ENCODE measurements around the gene HSF5. TPM values are rescaled to one million over a fixed set of nuclear protein-coding genes. Genes with fewer than 3 reads are reported as not detected.

The HSF5 gene
- total RNA-seq, 2 experiments from 2014 or later = 3.6 to 4.1 TPM

DNA sequence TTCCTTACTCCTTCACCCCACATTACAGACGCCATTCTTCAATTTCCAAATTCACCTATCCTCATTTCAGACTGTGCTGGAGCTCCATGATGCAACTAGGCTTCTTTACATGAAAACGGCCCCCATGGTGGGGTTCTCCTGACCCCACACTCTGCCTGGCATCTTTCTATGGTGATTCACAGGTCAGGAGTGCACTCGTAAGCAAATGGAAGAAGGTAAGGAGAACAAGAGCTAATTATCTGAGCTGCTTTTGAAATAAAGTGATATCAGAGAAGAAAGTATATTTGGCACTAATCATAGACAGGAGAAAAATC, 108.7 kb downstream of the HSF5 start:
- Mint-ChIP-seq H3K4me3 (peak overlapping the region; percentile 3), H3K36me3 (ENCODE audit: low read depth) (no peaks in the 10 kb centered on the region), H3K27me3 (ENCODE audit: low read depth) (no peaks in the 10 kb centered on the region), H3K27ac (no peak overlapping the region), H3K4me1 (ENCODE audit: low read depth) (peaks cover 35% of the 10 kb centered on the region), H3K9me3 (no peaks in the 10 kb centered on the region)
- intact Hi-C loops (cut with micrococcal nuclease) = no loop called here
- CTCF ChIA-PET = interaction anchor here (1.0 to 3.4 kb wide), 4 partner anchors 28 to 76 kb away, joined by 4 to 13 read pairs (median 6); partner anchors contain the start of genes RNF43 and SUPT4H1
- no peak for DNase-seq

DNA sequence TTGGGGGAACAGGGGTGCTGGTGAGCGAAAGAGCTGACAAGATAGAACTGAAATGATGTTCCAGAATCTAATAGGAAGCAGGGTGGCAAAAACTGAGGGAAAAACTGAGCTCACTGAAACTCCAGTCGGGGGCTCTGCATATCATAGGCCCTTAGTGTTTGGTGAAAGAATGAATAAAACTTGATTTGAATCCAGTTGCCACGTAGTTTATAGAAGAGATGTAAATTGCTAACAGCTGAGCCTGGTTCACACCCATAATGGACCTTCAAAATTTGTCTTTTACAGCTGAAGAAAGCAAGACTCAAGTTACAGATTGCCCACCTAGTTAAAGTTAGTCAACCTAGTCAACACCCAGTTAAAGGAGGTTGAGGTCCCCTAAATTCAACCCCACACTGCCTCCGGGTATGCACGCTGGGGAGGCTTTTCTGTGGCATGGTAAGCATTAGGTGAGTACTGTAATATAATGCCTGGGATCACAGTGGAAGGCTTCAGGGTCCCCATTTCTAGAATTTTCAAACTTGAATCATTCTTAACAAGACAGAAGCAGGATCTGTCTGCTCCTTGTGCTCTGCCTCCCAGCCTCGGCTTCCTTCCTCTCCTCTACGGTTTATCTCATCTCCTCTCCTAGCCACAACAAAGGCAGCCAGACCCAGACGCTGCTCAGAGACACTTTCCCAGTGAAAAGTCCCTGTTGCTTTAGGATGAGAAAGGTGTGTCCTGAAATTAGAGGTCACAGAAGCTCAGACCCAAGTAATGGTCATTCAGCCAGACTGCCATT, 109.3 kb downstream of the HSF5 start:
- peaks cover 35% of the 10 kb centered on the region for H3K4me1 Mint-ChIP-seq (ENCODE audit: low read depth)
- DNase-seq = peak; percentile 17
- no peaks in the 10 kb centered on the region for H3K36me3 Mint-ChIP-seq (ENCODE audit: low read depth)
- no peaks in the 10 kb centered on the region for H3K9me3 Mint-ChIP-seq
- no peaks in the 10 kb centered on the region for H3K27me3 Mint-ChIP-seq (ENCODE audit: low read depth)
- CTCF ChIA-PET = interaction anchor here (1.0 to 3.4 kb wide), 6 partner anchors 9 to 75 kb away, joined by 3 to 13 read pairs (median 5); partner anchors contain the start of genes RNF43 and SUPT4H1
- intact Hi-C loops (cut with micrococcal nuclease) = no loop called here
- no peak overlapping the region for H3K27ac Mint-ChIP-seq
- H3K4me3 Mint-ChIP-seq = peak overlapping the region; percentile 3

DNA sequence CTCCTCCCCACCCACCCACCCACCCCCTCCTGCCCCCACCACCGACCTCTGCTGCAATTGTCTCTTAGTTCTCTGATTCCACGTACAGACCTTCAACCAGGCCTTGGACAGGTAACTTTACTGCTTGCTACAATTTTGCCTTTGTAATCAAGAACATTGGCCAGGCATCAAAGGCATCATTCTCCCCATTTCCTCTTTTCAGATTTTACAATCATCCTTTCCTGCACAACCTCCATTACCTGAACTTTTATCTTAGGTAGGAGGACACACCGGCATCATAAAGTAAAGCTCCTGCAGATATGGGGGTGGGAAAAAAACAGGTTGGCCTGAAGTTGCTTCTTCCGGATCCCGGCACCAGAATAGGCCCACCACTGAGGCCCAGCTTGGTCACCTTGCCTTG, 110.5 kb downstream of the HSF5 start:
- no peak overlapping the region for H3K4me3 Mint-ChIP-seq
- CTCF ChIA-PET = interaction anchor here (0.6 to 3.4 kb wide), 2 partner anchors 74 to 315 kb away, joined by 3 to 13 read pairs; no protein-coding TSS in a partner anchor
- H3K36me3 Mint-ChIP-seq (ENCODE audit: low read depth) = no peaks in the 10 kb centered on the region
- no peaks in the 10 kb centered on the region for H3K27me3 Mint-ChIP-seq (ENCODE audit: low read depth)
- peaks cover 33% of the 10 kb centered on the region for H3K4me1 Mint-ChIP-seq (ENCODE audit: low read depth)
- no peak for DNase-seq
- no peaks in the 10 kb centered on the region for H3K9me3 Mint-ChIP-seq
- no peak overlapping the region for H3K27ac Mint-ChIP-seq
- intact Hi-C loops (cut with micrococcal nuclease) = no loop called here

DNA sequence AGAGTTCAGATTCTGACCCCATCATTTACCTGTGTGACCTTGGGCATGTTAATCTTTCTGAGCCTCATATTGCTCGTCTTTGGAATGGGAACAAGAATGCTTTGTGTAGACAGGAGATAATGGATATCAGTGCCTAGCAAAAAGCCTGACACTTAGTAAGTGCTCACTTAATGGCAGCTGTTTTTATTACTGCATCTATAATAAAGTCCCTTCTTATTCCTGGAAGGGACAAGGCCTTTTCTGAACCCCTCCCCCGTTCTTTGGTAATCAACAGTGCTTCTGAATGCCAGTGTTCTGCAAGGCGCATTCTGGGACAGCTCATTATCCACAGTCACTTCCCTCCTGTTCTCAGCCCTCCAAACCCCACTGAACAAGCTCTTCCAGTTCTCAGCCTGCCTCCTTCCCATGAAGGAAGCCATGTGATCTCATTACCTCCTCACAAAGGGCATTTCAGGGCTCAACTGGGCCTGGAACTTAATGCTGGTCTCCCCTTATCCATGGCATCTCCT, 111.1 kb downstream of the HSF5 start:
- H3K27ac Mint-ChIP-seq = no peak overlapping the region
- DNase-seq = no peak
- CTCF ChIA-PET = interaction anchor here (0.6 to 3.4 kb wide), 2 partner anchors 73 to 316 kb away, joined by 3 to 13 read pairs; no protein-coding TSS in a partner anchor
- no peak overlapping the region for H3K4me3 Mint-ChIP-seq
- intact Hi-C loops (cut with micrococcal nuclease) = no loop called here
- no peaks in the 10 kb centered on the region for H3K9me3 Mint-ChIP-seq
- H3K27me3 Mint-ChIP-seq (ENCODE audit: low read depth) = no peaks in the 10 kb centered on the region
- no peaks in the 10 kb centered on the region for H3K36me3 Mint-ChIP-seq (ENCODE audit: low read depth)
- peaks cover 27% of the 10 kb centered on the region for H3K4me1 Mint-ChIP-seq (ENCODE audit: low read depth)

DNA sequence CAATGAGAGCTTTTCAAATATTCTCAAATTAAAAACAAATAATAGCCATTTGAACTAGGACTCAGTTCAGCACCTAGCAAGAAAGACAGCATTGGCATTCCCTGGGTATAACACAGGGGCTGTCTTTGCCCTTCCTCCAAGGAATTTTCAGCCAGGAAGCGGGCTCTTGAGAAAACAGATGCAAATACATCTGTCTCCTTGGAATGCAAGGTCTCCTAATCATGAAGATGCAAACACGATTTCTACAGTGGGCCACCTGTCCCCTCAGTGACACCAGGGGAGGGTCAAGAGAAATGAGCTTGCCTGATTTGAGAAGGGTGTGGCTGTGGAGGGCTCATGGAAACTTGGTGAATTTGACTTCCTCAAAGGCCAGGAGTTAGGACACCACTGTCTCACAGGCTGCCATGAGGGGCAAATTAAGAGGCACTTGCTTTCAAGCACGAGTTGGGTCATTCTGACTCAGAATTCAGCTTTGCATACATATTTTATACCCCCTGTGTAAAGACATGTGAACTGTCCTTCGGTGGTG, 111.7 kb downstream of the HSF5 start:
- Mint-ChIP-seq H3K4me3 (no peak overlapping the region), H3K9me3 (no peaks in the 10 kb centered on the region), H3K27me3 (ENCODE audit: low read depth) (no peaks in the 10 kb centered on the region), H3K27ac (no peak overlapping the region), H3K36me3 (ENCODE audit: low read depth) (no peaks in the 10 kb centered on the region), H3K4me1 (ENCODE audit: low read depth) (peaks cover 23% of the 10 kb centered on the region)
- no peak for DNase-seq
- intact Hi-C loops (cut with micrococcal nuclease) = no loop called here
- CTCF ChIA-PET = no interaction called here

DNA sequence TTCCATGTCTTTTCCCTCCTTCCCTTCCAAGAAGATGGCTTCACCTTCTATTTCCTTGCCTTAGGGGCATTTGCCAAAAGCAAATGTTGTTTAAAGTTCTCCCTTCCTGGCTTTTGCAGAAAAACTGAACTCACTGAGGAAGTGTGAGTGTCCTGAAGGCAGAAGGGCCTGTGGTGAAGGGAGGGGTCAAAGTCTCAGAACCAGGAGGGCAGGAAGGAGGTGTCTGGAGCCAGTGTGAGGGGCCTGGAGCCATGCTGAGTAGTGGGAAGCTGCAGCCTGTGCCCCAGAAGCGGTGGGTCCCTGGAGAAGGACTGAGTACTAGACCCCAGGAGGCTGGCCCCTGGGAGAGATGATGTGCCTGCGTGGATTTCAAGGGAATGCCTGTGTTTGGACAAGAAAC, 112.4 kb downstream of the HSF5 start:
- H3K4me1 Mint-ChIP-seq (ENCODE audit: low read depth) = peaks cover 23% of the 10 kb centered on the region
- H3K27ac Mint-ChIP-seq = no peak overlapping the region
- CTCF ChIA-PET = no interaction called here
- H3K4me3 Mint-ChIP-seq = no peak overlapping the region
- no peaks in the 10 kb centered on the region for H3K36me3 Mint-ChIP-seq (ENCODE audit: low read depth)
- intact Hi-C loops (cut with micrococcal nuclease) = no loop called here
- no peaks in the 10 kb centered on the region for H3K27me3 Mint-ChIP-seq (ENCODE audit: low read depth)
- H3K9me3 Mint-ChIP-seq = no peaks in the 10 kb centered on the region
- no peak for DNase-seq

DNA sequence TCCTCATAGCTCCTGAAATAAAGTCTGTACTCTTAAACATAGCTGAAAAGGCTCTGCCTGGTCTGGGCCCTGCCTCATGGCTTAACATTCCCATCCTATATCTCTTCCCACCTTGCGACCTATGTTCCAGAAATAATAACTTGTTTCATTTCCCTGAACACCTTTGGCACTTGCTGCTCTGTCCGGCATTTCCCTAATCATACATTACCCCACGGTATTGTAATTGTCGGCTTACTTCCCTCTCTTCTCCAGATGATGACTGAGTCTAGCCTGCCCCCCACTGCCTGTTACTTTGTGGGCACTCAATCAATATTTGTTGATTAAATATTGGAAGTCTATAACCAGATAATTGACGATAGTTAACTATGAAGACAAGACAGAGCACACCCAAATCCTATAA, 113.0 kb downstream of the HSF5 start:
- H3K4me3 Mint-ChIP-seq = no peak overlapping the region
- no peaks in the 10 kb centered on the region for H3K9me3 Mint-ChIP-seq
- H3K36me3 Mint-ChIP-seq (ENCODE audit: low read depth) = no peaks in the 10 kb centered on the region
- H3K27ac Mint-ChIP-seq = no peak overlapping the region
- no peaks in the 10 kb centered on the region for H3K27me3 Mint-ChIP-seq (ENCODE audit: low read depth)
- H3K4me1 Mint-ChIP-seq (ENCODE audit: low read depth) = peaks cover 23% of the 10 kb centered on the region
- intact Hi-C loops (cut with micrococcal nuclease) = no loop called here
- CTCF ChIA-PET = interaction anchor here (1.0 kb wide), 1 partner anchor 31 kb away, joined by 4 read pairs; no protein-coding TSS in a partner anchor
- no peak for DNase-seq

DNA sequence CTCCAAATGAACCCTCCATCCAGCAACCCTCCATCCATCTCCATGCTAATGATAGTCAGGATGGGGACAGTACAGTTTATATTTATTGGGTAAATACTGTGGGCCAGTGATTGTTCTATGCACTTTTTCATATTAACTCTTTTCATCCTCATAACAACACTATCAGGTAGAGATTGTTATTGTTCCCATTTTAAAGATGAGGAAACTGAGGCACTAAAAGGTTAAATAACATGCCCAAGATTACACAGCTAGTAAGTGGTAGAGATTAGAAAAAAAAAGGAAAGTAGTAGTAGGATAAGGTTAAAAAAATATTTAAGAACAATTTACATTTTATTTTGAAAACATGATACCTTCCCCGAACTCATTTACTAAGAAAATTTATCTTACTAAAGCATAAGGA, 114.3 kb downstream of the HSF5 start:
- intact Hi-C loops (cut with micrococcal nuclease) = no loop called here
- CTCF ChIA-PET = no interaction called here
- H3K4me3 Mint-ChIP-seq = no peak overlapping the region
- H3K9me3 Mint-ChIP-seq = no peaks in the 10 kb centered on the region
- H3K27me3 Mint-ChIP-seq (ENCODE audit: low read depth) = no peaks in the 10 kb centered on the region
- H3K4me1 Mint-ChIP-seq (ENCODE audit: low read depth) = peaks cover 10% of the 10 kb centered on the region
- no peak overlapping the region for H3K27ac Mint-ChIP-seq
- DNase-seq = no peak
- no peaks in the 10 kb centered on the region for H3K36me3 Mint-ChIP-seq (ENCODE audit: low read depth)

DNA sequence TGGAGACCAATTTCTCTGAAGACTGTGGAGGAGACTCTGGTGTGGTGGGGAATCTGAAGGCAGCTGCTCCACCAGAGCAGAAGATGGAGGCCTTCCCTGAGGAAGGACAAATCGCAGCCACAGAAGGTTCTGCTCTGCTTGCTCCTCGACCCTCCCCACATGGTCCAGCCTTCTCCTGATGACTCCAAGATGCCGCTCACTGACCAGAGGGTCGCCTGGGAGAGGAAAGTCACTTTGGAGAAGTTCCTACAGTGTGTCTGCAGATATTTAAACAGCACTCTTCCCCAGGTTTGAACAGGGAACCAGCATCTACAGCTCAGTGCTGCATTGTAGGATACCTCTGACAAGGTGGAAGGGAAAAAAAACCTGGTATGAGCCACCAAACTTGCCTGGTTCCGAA, 115.2 kb downstream of the HSF5 start:
- intact Hi-C loops (cut with micrococcal nuclease) = no loop called here
- Mint-ChIP-seq H3K4me1 (ENCODE audit: low read depth) (peaks cover 5% of the 10 kb centered on the region), H3K27me3 (ENCODE audit: low read depth) (no peaks in the 10 kb centered on the region), H3K9me3 (no peaks in the 10 kb centered on the region), H3K27ac (no peak overlapping the region), H3K4me3 (no peak overlapping the region), H3K36me3 (ENCODE audit: low read depth) (no peaks in the 10 kb centered on the region)
- CTCF ChIA-PET = interaction anchor here (0.7 kb wide), 1 partner anchor 37 kb away, joined by 3 read pairs; no protein-coding TSS in a partner anchor
- DNase-seq = no peak

DNA sequence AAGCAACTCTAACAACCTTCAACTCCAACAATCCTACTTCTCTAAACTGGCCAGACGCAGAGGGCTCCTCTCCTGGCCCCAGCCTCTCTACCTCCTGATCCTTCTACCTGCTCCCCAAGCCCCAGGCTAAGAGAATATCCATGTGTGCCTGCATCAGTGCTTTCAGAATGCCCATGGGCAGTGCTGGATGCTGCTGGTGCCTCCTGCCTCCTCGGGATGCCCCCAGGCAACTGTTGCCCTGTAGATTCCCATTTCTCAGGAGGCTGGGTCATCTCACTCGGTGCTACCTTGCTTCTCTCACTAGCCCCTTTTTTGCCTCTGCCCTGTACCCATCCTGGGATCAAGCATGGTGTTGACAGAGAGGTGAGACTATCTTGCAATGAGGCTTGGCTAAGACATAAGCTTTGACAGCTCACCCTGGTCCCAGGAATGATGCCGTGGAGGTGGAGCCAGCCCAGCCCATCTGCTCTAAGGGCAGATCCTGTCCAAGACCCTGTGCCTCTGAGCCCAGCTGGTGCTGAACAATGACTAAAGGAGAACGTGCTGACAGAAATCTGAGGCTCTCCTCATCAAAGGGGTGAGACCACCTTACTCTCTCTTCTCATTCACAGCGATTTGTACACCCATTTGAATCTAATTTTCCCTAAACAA, 116.8 kb downstream of the HSF5 start:
- no peaks in the 10 kb centered on the region for H3K36me3 Mint-ChIP-seq (ENCODE audit: low read depth)
- H3K9me3 Mint-ChIP-seq = no peaks in the 10 kb centered on the region
- intact Hi-C loops (cut with micrococcal nuclease) = no loop called here
- H3K27me3 Mint-ChIP-seq (ENCODE audit: low read depth) = no peaks in the 10 kb centered on the region
- no peak for DNase-seq
- CTCF ChIA-PET = interaction anchor here (0.6 to 1.8 kb wide), 2 partner anchors 20 to 46 kb away, joined by 3 to 6 read pairs; partner anchors contain the start of gene RNF43
- H3K4me1 Mint-ChIP-seq (ENCODE audit: low read depth) = peaks cover 1% of the 10 kb centered on the region
- H3K27ac Mint-ChIP-seq = no peak overlapping the region
- H3K4me3 Mint-ChIP-seq = no peak overlapping the region

DNA sequence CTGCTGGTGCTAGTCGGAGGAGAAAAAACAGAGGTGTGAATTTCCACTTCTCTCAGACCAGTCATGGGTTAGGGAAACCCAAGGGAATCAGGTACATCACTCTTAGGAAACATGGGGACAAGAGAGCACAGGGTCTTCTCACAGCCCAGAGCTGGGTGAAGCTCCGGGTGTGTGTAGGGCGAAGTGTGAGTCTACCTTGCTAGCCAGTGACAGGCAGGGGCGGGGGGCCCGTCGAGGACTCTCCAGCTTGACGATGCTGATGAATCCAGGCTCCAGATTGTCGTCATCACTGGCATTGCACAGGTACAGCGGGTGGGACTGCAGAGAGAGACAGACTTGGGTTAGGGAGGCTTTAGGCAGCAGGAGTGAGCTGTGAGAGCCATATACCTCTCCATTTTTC, 117.5 kb downstream of the HSF5 start:
- Mint-ChIP-seq H3K4me3 (no peak overlapping the region), H3K9me3 (no peaks in the 10 kb centered on the region), H3K4me1 (ENCODE audit: low read depth) (peaks cover 7% of the 10 kb centered on the region), H3K36me3 (ENCODE audit: low read depth) (no peaks in the 10 kb centered on the region), H3K27me3 (ENCODE audit: low read depth) (no peaks in the 10 kb centered on the region), H3K27ac (no peak overlapping the region)
- no peak for DNase-seq
- intact Hi-C loops (cut with micrococcal nuclease) = no loop called here
- CTCF ChIA-PET = interaction anchor here (0.6 to 1.8 kb wide), 4 partner anchors 20 to 53 kb away, joined by 3 to 6 read pairs (median 4); partner anchors contain the start of gene RNF43

DNA sequence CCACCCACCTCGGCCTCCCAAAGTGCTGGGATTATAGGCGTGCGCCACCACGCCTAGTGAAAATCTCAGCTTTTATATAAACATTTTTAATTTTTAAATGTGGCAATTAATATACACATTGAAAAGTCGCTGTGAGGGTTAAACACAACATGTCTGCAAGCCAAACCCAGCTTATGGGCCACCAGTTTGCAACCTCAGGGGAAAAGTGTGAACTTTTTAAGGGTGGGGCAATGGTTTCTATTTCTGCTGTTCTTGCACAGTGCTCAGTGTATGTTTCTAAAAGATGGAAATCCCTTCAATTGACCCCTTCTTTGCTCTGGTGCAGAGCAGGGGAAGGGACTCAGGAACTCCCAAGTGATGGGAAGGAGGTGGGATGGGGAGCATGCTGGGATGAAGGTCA, 117.9 kb downstream of the HSF5 start:
- no peaks in the 10 kb centered on the region for H3K27me3 Mint-ChIP-seq (ENCODE audit: low read depth)
- H3K4me1 Mint-ChIP-seq (ENCODE audit: low read depth) = peaks cover 7% of the 10 kb centered on the region
- no peak overlapping the region for H3K27ac Mint-ChIP-seq
- no peak for DNase-seq
- intact Hi-C loops (cut with micrococcal nuclease) = no loop called here
- H3K36me3 Mint-ChIP-seq (ENCODE audit: low read depth) = no peaks in the 10 kb centered on the region
- no peak overlapping the region for H3K4me3 Mint-ChIP-seq
- no peaks in the 10 kb centered on the region for H3K9me3 Mint-ChIP-seq
- CTCF ChIA-PET = interaction anchor here (0.8 to 1.8 kb wide), 4 partner anchors 8 to 53 kb away, joined by 3 to 6 read pairs (median 4); partner anchors contain the start of gene RNF43
